Activated naive CD4-positive, alpha-beta T cell treated with anti-CD3 and anti-CD28 coated beads for 36 hours (primary cell): Measurements from ENCODE around the gene CAVIN3. TPM values are rescaled to one million over a fixed set of nuclear protein-coding genes. Genes with fewer than 3 reads are reported as not detected.

Source experiments
- total RNA-seq, 2 experiments: library from RNA; stranded (reverse); gene quantifications; one replicate each; pipeline ENCODE4 v1.2.3, GENCODE V29; 2021

CAVIN3 gene
- total RNA-seq, 2 experiments from 2014 or later = 1.1 to 1.5 TPM

Other genes starting within 250 kb of the CAVIN3 start
- gene OR56B4, start 212.8 kb downstream of the CAVIN3 start, total RNA-seq = not detected
- not detected for gene OR52B2, start 150.2 kb downstream of the CAVIN3 start, total RNA-seq
- gene OR52W1, start 121.3 kb downstream of the CAVIN3 start, total RNA-seq = not detected
- gene C11orf42, start 114.9 kb downstream of the CAVIN3 start, total RNA-seq = not detected
- 10 to 100 TPM; 13.0 to 13.1 TPM for gene FHIP1B, start 85.9 kb downstream of the CAVIN3 start, total RNA-seq
- gene CNGA4, start 81.4 kb downstream of the CAVIN3 start, total RNA-seq = under 1 TPM; 0.10 to 0.12 TPM
- gene CCKBR, start 60.7 kb downstream of the CAVIN3 start, total RNA-seq = not detected
- 10 to 100 TPM; 24.5 to 27.5 TPM for gene SMPD1, start 70.0 kb upstream of the CAVIN3 start, total RNA-seq
- gene APBB1, start 98.6 kb upstream of the CAVIN3 start, total RNA-seq = 10 to 100 TPM; 44.5 to 45.1 TPM
- under 1 TPM in 1 of 2 experiments, not detected in 1; 0.64 TPM for gene HPX, start 120.5 kb upstream of the CAVIN3 start, total RNA-seq
- gene TRIM3, start 153.4 kb upstream of the CAVIN3 start, total RNA-seq = 1 to 10 TPM; 7.7 to 9.4 TPM
- 10 to 100 TPM; 33.5 to 37.9 TPM for gene ARFIP2, start 160.8 kb upstream of the CAVIN3 start, total RNA-seq
- gene TIMM10B, start 161.0 kb upstream of the CAVIN3 start, total RNA-seq = 10 to 100 TPM; 35.1 to 41.7 TPM
- 10 to 100 TPM; 18.2 to 19.3 TPM for gene DNHD1, start 176.8 kb upstream of the CAVIN3 start, total RNA-seq